Stimulated activated CD8-positive, alpha-beta memory T cell treated with anti-CD3 and anti-CD28 coated beads, Interleukin-15, amount 100 ng/mL, for 24 hours (primary cell): Measurements from ENCODE around the gene ADAT3.

ENCODE experiments used
- DNase-seq: peaks from one replicate; pipeline ENCODE4 v3.0.0-alpha.2; 2020; ENCODE audit warnings: low read depth

ADAT3 gene

GRCh38 chr19:1938071-1938470, 32.9 kb downstream of the ADAT3 start:
- DNase-seq: no peak

GRCh38 chr19:1941146-1942077, 36.2 kb downstream of the ADAT3 start, which contains the start of gene CSNK1G2:
CSNK1G2 (plus strand) TSS chr19:1941172; CDS start chr19:1969773, 28,601 bp downstream.
- DNase-seq: no peak

GRCh38 chr19:1942078-1942933, 37.1 kb downstream of the ADAT3 start:
- DNase-seq: peak; percentile 45

- DNase-seq: no peak
Measured at GRCh38 chr19:1942934-1943555, 37.8 kb downstream of the ADAT3 start.

GRCh38 chr19:1943661-1944087, 38.5 kb downstream of the ADAT3 start:
- no peak for DNase-seq

GRCh38 chr19:1944088-1944915, 39.1 kb downstream of the ADAT3 start:
- DNase-seq: no peak

- DNase-seq: no peak
Measured at GRCh38 chr19:1944916-1945561, 39.8 kb downstream of the ADAT3 start.

GRCh38 chr19:1945899-1946298, 40.7 kb downstream of the ADAT3 start:
- DNase-seq: no peak

- DNase-seq: no peak
Measured at GRCh38 chr19:1947651-1948209, 42.5 kb downstream of the ADAT3 start.

- no peak for DNase-seq
Measured at GRCh38 chr19:1949304-1950101, 44.3 kb downstream of the ADAT3 start.

- no peak for DNase-seq
Measured at GRCh38 chr19:1950640-1951039, 45.4 kb downstream of the ADAT3 start.

- no peak for DNase-seq
Measured at GRCh38 chr19:1952635-1953034, 47.4 kb downstream of the ADAT3 start.

GRCh38 chr19:1953037-1953436, 47.8 kb downstream of the ADAT3 start:
- no peak for DNase-seq

- DNase-seq: no peak
Measured at GRCh38 chr19:1953441-1954094, 48.4 kb downstream of the ADAT3 start.

- DNase-seq: no peak
Measured at GRCh38 chr19:1954532-1954933, 49.3 kb downstream of the ADAT3 start.

GRCh38 chr19:1955171-1956121, 50.2 kb downstream of the ADAT3 start:
- DNase-seq: no peak

GRCh38 chr19:1956122-1956494, 50.9 kb downstream of the ADAT3 start:
- DNase-seq: no peak

GRCh38 chr19:1956868-1957492, 51.8 kb downstream of the ADAT3 start:
- DNase-seq: no peak
